HG03354 (cell line): Measurements from ENCODE around the gene TTC21A.

ENCODE experiments used
- ATAC-seq: cut with Tn5 transposase; IDR thresholded peaks from one replicate; pipeline ENCODE4 v1.9.1; 2021; ENCODE audit warnings: mild to moderate bottlenecking; ENCODE audit not compliant: unreplicated experiment, poor library complexity, severe bottlenecking

Gene TTC21A

GRCh38 chr3:39133822-39134221 lies 26.3 kb downstream of the TTC21A start:
- no peak for ATAC-seq

GRCh38 chr3:39134305-39134704 lies 26.8 kb downstream of the TTC21A start:
- ATAC-seq = no peak

- no peak for ATAC-seq
Measured at GRCh38 chr3:39135170-39135805, 27.8 kb downstream of the TTC21A start.

GRCh38 chr3:39136533-39137434 lies 29.3 kb downstream of the TTC21A start:
- no peak for ATAC-seq

- no peak for ATAC-seq
Measured at GRCh38 chr3:39137435-39137936, 30.0 kb downstream of the TTC21A start.

GRCh38 chr3:39137991-39138803 lies 30.7 kb downstream of the TTC21A start:
- ATAC-seq = no peak

GRCh38 chr3:39138804-39139415 lies 31.4 kb downstream of the TTC21A start:
- no peak for ATAC-seq

- no peak for ATAC-seq
Measured at GRCh38 chr3:39139442-39139841, 32.0 kb downstream of the TTC21A start.

GRCh38 chr3:39140341-39140971 lies 33.0 kb downstream of the TTC21A start:
- no peak for ATAC-seq

GRCh38 chr3:39141171-39141995 lies 33.9 kb downstream of the TTC21A start:
- ATAC-seq = no peak

GRCh38 chr3:39142067-39142466 lies 34.6 kb downstream of the TTC21A start:
- ATAC-seq = no peak

GRCh38 chr3:39143051-39143885 lies 35.8 kb downstream of the TTC21A start:
- ATAC-seq = no peak

GRCh38 chr3:39144095-39144747 lies 36.7 kb downstream of the TTC21A start:
- no peak for ATAC-seq

GRCh38 chr3:39144748-39145380 lies 37.4 kb downstream of the TTC21A start:
- no peak for ATAC-seq

GRCh38 chr3:39146083-39146501 lies 38.6 kb downstream of the TTC21A start:
- ATAC-seq = no peak
